ENCODE measurements around the gene BMAL1. TPM values are rescaled to one million over a fixed set of nuclear protein-coding genes. Genes with fewer than 3 reads are reported as not detected.

The BMAL1 gene
- total RNA-seq, 1 experiment from 2014 or later = 8.3 TPM

- no peak for TF ChIP-seq CDX4 (CRISPR knock-in tag; IDR thresholded peaks at IDR 0.05; ENCODE audit: borderline replicate concordance)
- TF ChIP-seq, protein P1, sequence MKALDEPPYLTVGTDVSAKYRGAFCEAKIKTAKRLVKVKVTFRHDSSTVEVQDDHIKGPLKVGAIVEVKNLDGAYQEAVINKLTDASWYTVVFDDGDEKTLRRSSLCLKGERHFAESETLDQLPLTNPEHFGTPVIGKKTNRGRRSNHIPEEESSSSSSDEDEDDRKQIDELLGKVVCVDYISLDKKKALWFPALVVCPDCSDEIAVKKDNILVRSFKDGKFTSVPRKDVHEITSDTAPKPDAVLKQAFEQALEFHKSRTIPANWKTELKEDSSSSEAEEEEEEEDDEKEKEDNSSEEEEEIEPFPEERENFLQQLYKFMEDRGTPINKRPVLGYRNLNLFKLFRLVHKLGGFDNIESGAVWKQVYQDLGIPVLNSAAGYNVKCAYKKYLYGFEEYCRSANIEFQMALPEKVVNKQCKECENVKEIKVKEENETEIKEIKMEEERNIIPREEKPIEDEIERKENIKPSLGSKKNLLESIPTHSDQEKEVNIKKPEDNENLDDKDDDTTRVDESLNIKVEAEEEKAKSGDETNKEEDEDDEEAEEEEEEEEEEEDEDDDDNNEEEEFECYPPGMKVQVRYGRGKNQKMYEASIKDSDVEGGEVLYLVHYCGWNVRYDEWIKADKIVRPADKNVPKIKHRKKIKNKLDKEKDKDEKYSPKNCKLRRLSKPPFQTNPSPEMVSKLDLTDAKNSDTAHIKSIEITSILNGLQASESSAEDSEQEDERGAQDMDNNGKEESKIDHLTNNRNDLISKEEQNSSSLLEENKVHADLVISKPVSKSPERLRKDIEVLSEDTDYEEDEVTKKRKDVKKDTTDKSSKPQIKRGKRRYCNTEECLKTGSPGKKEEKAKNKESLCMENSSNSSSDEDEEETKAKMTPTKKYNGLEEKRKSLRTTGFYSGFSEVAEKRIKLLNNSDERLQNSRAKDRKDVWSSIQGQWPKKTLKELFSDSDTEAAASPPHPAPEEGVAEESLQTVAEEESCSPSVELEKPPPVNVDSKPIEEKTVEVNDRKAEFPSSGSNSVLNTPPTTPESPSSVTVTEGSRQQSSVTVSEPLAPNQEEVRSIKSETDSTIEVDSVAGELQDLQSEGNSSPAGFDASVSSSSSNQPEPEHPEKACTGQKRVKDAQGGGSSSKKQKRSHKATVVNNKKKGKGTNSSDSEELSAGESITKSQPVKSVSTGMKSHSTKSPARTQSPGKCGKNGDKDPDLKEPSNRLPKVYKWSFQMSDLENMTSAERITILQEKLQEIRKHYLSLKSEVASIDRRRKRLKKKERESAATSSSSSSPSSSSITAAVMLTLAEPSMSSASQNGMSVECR (CRISPR knock-in tag; IDR thresholded peaks at IDR 0.05; ENCODE audit: borderline replicate concordance) = no peak
- no peak for TF ChIP-seq NFE2L1 (CRISPR knock-in tag; IDR thresholded peaks at IDR 0.05)
Observed at GRCh38 chr11:13348305-13348704, 70.7 kb downstream of the BMAL1 start (continued).

DNA sequence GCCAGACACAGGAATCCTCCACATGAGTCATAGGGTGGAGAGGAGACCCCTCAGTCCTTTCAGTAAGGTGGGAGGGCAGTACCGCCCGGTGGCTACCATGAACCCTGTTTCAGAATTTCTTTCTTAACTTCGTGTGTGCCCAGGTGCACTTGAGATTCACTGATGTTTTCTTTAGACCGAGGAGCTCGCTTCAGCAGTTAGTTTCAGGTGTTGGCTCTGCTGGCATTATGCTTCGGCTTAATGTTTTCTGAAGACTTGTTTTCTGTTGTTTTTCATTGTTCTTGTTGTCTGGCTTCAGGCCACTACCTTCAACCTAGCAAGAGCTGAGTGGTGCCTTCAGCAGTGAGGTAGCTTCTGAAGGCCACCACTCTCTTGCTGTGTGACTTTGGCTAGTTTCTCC lies 71.5 kb downstream of the BMAL1 start:
- DNase-seq (ENCODE audit: low spot score) (no peak), ATAC-seq (no peak)
- H3K27me3 Mint-ChIP-seq (ENCODE audit: low read depth) = no peaks in the 10 kb centered on the region
- ChIA-PET CTCF (interaction anchor here (1.7 kb wide), 1 partner anchor 14 kb away, joined by 7 read pairs; no protein-coding TSS in a partner anchor), POLR2A (no interaction called here)
- H3K27ac Mint-ChIP-seq = no peak overlapping the region
- H3K36me3 Mint-ChIP-seq = no peaks in the 10 kb centered on the region
- H3K4me1 Mint-ChIP-seq = peaks cover 8% of the 10 kb centered on the region
- H3K9me3 Mint-ChIP-seq = no peaks in the 10 kb centered on the region
- no peak overlapping the region for H3K4me3 Mint-ChIP-seq
- TF ChIP-seq TCF7 (CRISPR knock-in tag; IDR thresholded peaks at IDR 0.05; ENCODE audit: low read depth) = no peak
- TF ChIP-seq ZNF138 (CRISPR knock-in tag; conservative IDR thresholded peaks at IDR 0.05) = no peak
- TF ChIP-seq, protein P2, sequence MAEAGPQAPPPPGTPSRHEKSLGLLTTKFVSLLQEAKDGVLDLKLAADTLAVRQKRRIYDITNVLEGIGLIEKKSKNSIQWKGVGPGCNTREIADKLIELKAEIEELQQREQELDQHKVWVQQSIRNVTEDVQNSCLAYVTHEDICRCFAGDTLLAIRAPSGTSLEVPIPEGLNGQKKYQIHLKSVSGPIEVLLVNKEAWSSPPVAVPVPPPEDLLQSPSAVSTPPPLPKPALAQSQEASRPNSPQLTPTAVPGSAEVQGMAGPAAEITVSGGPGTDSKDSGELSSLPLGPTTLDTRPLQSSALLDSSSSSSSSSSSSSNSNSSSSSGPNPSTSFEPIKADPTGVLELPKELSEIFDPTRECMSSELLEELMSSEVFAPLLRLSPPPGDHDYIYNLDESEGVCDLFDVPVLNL (CRISPR knock-in tag; IDR thresholded peaks at IDR 0.05; ENCODE audit: borderline replicate concordance, low read depth) = no peak
- TF ChIP-seq HMGXB4 (CRISPR knock-in tag; IDR thresholded peaks at IDR 0.05) = no peak
- TF ChIP-seq, protein P3, sequence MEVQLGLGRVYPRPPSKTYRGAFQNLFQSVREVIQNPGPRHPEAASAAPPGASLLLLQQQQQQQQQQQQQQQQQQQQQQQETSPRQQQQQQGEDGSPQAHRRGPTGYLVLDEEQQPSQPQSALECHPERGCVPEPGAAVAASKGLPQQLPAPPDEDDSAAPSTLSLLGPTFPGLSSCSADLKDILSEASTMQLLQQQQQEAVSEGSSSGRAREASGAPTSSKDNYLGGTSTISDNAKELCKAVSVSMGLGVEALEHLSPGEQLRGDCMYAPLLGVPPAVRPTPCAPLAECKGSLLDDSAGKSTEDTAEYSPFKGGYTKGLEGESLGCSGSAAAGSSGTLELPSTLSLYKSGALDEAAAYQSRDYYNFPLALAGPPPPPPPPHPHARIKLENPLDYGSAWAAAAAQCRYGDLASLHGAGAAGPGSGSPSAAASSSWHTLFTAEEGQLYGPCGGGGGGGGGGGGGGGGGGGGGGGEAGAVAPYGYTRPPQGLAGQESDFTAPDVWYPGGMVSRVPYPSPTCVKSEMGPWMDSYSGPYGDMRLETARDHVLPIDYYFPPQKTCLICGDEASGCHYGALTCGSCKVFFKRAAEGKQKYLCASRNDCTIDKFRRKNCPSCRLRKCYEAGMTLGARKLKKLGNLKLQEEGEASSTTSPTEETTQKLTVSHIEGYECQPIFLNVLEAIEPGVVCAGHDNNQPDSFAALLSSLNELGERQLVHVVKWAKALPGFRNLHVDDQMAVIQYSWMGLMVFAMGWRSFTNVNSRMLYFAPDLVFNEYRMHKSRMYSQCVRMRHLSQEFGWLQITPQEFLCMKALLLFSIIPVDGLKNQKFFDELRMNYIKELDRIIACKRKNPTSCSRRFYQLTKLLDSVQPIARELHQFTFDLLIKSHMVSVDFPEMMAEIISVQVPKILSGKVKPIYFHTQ (CRISPR knock-in tag; IDR thresholded peaks at IDR 0.05) = no peak
- TF ChIP-seq, protein P4, sequence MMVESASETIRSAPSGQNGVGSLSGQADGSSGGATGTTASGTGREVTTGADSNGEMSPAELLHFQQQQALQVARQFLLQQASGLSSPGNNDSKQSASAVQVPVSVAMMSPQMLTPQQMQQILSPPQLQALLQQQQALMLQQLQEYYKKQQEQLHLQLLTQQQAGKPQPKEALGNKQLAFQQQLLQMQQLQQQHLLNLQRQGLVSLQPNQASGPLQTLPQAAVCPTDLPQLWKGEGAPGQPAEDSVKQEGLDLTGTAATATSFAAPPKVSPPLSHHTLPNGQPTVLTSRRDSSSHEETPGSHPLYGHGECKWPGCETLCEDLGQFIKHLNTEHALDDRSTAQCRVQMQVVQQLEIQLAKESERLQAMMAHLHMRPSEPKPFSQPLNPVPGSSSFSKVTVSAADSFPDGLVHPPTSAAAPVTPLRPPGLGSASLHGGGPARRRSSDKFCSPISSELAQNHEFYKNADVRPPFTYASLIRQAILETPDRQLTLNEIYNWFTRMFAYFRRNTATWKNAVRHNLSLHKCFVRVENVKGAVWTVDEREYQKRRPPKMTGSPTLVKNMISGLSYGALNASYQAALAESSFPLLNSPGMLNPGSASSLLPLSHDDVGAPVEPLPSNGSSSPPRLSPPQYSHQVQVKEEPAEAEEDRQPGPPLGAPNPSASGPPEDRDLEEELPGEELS (CRISPR knock-in tag; IDR thresholded peaks at IDR 0.05) = no peak
- no peak for TF ChIP-seq FOXJ3 (CRISPR knock-in tag; IDR thresholded peaks at IDR 0.05; ENCODE audit: borderline replicate concordance)
- no peak for TF ChIP-seq FOXK1 (CRISPR knock-in tag; IDR thresholded peaks at IDR 0.05)
- no peak for TF ChIP-seq IRF2 (CRISPR knock-in tag; IDR thresholded peaks at IDR 0.05; ENCODE audit: borderline replicate concordance, low read depth)
- no peak for TF ChIP-seq AFF4 (CRISPR knock-in tag; IDR thresholded peaks at IDR 0.05; ENCODE audit: borderline replicate concordance)
- no peak for TF ChIP-seq CDX4 (CRISPR knock-in tag; IDR thresholded peaks at IDR 0.05; ENCODE audit: borderline replicate concordance)
- TF ChIP-seq CREB1 (CRISPR knock-in tag; IDR thresholded peaks at IDR 0.05) = no peak
- TF ChIP-seq NR1H2 (CRISPR knock-in tag; IDR thresholded peaks at IDR 0.05) = no peak
- no peak for TF ChIP-seq ELF4 (CRISPR knock-in tag; IDR thresholded peaks at IDR 0.05; ENCODE audit: low read depth)
- TF ChIP-seq SMAD3 (CRISPR knock-in tag; IDR thresholded peaks at IDR 0.05; ENCODE audit: borderline replicate concordance) = no peak

Measured in WTC11 (cell line).